GM21515 (cell line): ENCODE results near the gene ZNF292.
"Not testable (repeated sequence)": the region's sequence is repeated elsewhere in the genome, so short reads cannot be mapped to it uniquely, and the experiment has no call there.

Experiments
- ATAC-seq: cut with Tn5 transposase; IDR thresholded peaks from one replicate; pipeline ENCODE4 v1.9.1; 2021; ENCODE audit not compliant: unreplicated experiment

Gene ZNF292

DNA sequence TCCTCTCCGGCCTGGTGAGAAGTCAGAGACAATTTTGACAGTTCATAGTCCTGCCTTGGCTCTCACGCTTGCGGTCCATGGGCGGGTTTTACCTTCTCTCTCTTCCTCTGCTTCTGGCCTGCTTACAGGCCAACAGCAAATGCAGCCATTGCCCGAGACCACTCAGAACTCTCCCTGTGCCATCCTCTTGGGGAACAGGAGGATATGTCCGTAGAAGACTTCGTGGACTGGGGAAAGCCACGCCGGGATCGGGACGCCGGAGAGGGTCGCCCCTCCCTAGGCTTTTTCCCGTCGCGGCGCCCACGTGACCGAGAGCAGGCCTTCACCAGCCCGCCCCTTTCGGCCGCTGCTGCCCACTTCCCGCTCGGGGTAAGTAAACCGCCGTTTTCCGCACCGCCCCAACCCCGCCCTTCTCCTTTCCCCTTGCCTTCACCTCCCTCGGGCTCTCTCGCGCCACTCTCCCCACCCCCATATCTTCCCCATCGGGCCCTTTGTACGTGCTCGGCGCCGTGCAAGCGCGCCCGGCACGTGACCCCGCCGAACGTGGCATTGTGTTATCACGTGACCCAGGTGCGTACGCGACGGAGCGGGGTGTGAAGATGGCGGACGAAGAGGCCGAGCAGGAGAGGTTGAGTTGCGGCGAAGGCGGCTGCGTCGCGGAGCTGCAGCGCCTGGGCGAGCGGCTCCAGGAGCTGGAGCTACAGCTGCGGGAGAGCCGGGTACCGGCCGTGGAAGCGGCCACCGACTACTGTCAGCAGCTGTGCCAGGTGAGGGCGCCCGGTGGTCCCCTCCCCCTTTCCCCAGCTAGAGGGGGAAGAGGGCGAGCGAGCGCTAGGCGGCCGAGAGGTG is at the start of gene ZNF292:
TSS of gene ZNF292 (plus strand) at position 573 of the 849 bp plus-strand sequence. CDS start at position 600, 27 bp downstream.
- peak; percentile 77 for ATAC-seq

DNA sequence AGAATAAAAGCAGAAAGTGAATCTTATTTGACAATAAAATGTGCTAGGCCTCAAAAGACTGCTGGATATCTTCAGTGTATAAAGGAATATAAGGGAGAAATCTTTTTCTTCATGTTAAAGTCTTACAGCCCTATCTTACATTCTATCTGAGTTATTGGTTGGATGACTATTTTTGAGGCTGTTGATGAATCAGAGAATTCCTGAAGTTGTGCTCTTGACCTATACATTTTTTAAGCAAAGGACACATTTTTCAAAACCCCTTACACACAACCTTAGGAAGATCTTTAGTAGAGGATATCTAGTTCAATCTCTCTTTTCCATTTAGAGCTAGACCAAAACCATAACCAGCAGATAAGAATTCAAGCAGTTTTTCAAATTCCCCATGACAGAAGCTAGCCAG is 49.5 kb upstream of the ZNF292 start:
- no peak for ATAC-seq

DNA sequence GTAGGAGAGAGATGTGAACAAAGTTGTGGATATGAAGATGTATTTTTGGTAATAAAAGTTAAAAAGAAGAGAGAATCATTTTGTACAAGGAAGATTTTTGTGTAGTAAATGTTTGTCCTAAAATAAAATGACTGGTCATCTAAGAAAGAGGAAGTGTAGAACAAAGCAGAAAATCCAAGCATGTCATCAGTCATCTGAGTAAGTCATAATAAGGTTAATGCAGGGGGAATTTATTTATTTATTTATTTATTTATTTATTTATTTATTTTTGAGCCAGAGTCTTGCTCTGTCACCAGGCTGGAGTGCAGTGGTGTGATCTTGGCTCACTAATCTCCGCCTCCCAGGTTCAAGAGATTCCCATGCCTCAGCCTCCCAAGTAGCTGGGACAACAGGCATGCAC is 44.7 kb upstream of the ZNF292 start:
- ATAC-seq: no peak

DNA sequence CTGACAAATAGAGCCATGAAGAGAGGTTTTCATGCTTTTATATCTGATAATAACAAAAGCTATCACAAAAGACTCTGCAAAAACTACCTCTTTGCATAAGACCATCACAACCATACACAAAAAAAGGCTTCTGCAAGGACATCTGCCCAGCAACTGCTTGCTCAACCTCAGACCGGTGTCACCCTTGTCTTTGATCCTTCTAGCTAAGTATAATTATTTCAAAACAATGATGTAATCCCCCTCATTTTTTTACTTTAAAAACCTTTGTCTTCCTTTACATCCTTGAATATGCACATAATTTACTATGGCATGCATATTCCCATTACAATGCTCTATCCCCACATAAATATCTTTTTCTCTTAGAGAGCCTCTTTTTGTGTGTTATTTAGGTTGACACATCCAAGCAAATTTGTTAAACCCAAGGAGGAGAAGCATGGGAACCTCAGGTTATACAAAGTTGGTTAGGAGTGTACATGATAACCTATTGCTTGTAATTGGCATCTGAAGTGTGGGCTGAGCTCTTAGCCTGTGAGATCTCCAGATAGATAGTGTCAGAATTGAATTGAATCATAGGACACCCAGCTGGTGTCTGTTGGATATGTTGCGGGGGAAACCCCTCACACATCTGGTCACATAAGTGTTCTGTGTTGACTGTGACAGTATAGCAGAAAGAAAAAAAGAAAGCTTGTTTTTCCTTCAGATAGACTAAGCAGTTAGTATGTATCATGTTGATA is 39.8 kb upstream of the ZNF292 start:
- ATAC-seq: peak; percentile 83

DNA sequence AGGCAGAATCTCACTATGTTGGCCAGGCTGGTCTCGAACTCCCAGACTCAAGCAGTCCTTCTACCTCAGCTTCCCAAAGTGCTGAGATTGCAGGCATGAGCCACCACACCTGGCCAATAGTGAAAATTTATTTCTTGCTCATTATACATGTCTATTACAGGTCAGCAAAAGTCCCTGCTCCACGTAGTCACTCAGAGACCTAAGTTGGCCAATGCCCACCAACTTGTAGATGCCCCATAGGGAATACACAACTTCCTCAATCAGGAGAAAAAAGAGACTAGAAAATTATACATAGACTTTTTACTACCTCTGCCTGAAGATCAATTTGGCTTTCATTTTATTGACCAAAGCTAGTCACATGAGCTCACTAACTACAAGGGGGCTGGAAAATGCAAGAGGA is 38.4 kb upstream of the ZNF292 start:
- ATAC-seq: no peak

DNA sequence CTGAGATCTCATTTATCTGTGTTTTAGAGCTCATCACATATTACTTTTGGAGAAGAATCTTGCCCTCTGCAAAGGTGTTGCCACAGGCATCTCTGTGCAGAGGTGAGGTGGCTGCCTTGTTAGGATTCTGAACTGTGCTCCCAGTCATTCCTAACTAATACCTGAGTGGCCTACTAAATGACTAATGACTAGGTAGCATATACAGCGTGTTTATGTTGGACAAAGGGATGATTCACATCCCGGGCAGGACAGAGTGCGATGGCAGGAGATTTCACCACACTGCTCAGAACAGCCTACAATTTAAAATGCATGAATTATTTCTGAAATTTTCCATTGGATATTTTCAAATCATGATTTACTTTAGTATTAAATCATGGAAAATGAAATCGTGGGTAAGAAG is 37.3 kb upstream of the ZNF292 start:
- ATAC-seq: no peak

DNA sequence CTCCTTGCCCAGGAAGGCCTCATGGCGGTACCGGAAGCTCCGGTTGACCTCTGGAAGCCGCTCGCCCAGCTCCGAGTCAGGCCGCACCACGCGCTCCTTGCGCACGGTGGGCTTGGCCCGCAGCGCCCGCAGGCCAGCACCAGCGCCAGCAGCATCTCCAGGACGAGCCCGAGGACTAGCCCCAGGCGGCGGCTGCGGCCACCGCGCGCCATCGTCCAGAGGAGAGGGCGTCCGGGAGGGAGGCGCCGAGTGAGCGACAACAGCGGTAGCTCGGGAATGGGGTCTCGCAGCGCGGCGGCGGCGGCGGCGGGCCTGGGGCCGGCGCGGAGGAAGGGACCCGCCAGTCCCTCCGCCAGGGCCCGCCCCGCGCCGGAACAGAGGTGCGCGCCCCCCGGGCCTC is 32.9 kb upstream of the ZNF292 start:
- ATAC-seq: no peak

DNA sequence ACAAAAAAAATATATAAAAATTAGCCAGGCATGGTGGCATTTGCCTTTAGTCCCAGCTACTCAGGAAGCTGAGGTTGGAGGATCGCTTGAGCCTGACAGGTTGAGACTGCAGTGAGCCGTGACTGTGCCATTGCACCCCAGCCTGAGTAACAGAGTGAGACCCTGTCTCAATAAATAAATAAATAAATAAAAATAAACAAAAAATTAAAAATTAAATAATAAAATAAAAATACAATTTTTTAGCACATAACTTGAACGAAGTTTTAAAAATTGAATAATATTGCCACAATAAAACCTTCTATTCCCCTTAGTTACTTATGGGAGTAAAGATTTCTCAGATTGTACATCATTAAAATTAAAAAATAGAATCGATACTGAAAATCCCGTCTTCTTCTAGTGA is 31.3 kb upstream of the ZNF292 start:
- no peak for ATAC-seq

DNA sequence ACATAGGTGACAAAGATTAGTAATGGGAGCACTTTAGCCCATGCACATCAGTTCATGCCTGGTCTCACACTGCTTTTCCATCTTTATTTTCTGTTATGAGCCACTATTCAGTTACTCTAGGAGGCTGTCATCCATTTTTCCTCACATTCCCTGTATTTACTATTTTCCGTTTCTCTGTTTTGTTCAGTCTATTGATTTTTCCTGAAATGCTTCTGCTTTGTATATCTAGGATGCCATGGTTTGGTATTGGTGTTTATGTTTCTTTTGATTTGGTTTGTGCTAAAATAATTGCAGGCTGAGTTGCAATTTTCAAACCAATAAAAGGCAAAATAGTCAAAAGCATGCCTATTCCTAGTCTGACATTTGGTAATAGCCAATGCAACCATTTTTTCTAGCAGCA is 28.9 kb upstream of the ZNF292 start:
- no peak for ATAC-seq

DNA sequence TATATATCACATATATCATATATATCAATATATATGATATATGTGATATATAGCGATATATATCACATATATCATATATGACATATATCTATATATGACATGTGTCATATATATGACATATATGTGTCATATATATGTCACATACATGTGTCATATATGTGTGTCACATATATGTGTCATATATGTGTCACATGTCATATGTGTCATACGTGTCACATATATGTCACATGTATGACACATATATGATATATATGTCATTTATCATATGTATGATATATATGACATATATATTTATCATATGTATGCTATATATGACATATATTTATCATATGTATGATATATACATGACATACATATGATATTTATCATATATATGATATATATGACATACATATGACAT is 27.6 kb upstream of the ZNF292 start:
- ATAC-seq: no peak

DNA sequence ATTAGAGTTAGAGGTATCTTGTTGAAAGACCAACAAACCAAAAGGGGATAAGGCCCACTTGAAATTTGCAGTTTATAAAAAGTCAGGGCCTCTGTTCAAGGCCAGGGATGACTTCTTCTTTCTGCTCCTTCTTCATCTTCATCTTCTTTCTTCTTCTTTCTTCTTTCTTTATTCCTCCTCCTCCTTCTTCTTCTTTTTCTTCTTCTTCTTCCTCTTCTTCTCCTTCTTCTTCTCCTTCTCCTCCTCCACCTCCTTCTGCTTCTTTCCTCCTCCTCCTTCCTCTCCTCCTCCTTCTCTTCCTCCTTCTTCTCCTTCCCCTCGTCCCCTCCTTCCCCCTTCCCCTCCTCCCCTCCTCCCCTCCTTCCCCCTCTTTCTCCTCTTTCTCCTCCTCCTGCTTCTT is 18.4 kb upstream of the ZNF292 start:
- ATAC-seq: no peak

DNA sequence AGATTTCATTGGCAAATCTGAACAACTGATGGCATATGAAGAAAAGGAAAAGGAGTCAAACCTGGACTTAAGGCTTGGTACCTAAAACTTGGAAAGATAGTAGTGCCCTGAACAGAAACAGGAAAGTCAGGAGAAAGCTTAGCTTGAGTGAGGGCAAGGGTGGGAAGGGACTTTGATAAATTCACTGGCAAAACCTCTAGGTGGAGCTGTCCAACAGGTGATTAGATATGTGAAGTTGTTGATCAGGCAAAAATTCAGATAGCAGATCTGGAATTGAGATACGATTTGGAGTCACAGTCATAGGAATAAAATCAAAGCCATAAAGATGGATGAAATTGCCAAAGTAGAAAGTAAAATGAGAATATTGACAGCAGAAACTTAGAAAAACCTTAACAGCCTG is 16.1 kb upstream of the ZNF292 start:
- peak; percentile 56 for ATAC-seq

DNA sequence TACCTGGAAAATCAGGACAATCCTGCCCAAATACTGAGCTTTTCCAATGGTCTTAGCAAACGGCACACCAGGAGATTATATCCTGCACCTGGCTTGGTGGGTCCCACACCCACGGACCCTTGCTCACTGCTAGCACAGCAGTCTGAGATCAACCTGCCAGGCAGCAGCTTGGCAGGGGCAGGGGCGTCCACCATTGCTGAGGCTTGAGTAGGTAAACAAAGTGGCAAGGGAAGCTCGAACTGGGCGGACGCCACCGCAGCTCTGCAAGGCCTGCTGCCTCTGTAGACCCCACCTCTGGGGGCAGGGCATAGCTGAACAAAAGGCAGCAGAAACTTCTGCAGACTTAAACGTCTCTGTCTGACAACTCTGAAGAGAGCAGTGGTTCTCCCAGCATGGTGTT is 15.4 kb upstream of the ZNF292 start:
- not testable (repeated sequence) for ATAC-seq

DNA sequence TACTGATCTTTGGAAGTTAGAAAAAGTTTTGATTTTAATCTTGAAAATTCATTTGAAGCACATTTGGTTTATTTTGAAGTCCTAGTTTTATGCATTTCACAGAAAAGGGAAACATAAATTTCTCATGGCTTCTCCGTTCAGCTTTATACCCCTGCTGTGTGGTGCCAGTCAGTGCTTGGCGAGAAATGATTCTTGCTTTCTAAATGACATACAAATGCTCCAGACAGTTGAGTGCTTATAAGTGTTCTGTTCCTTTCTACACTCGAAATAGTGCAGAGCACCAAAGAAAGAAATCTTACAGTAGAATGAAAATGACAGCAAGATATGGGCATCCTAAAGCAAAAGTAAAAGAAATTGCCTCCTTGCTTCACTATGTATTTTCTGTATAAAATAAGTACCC is 9.0 kb upstream of the ZNF292 start:
- peak; percentile 58 for ATAC-seq

DNA sequence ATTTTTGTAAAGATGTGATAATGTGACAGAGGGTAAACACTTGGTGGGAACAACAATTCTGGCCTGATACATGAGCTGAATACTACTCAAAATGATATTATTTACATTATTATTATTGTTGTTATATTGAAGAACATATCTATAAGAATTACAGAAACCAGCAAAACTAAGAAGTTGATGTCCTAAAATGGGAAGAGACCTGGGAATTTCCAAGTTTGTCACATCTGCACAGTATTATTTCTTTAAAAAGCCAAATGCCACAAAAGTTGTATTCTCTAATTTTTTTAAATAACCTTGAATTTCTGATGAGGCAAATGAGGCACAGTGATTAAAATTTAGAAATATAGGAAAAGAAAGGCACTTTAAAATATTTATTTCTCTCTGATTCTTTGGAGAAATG is 5.0 kb upstream of the ZNF292 start:
- ATAC-seq: no peak

DNA sequence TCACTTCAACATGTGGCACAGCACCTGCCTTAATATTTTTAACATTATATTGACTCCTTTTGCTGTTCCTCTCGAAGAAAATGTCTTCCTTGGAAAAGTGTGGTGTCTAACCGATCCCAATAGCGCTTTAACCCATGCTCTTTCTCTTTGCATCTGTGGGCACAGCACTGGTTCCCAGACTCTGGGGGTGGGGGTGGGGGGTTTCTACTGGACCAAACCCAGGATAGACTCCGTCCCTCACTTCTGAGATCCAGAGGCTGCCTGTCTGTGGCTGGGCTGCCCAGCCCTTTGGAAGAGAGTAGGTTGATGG is 3.9 kb upstream of the ZNF292 start:
- ATAC-seq: no peak

DNA sequence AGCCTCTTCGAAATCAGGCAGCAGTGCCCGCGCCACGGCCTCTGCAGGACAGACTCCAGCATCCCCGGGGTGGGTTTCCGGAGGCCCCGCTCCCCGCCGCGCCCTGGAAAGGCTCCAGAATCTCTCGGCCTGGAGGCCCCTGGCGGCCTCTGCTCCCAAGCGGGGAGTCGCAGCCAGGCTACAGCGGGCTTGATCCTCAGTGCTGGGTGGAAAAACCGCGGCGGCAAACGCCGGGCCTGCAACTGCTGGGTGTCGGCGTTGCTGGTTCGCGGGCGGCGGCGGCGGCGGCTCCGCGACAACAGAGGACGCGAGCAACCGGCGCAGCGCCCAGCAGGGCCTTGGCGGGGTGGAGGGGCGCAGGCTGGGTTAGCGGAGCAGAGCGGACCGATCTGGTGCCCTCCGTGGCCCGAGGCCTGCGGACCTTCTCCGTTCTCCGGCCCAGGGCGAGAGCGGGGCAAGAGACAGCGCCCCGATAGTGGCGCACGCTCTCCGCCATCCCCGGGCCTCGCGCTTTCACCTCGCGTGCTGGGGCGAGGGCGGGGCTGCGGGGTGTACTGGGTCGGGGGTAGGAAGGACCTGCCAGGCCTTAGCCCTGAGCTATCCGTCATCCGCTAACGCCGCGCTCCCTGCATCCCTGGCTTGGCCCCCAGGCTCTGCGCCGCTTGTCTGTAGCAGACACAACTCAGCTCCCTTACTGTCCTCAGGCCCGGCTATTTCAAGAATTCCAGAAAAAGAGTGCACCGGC is 3.4 kb upstream of the ZNF292 start:
- ATAC-seq: peak; percentile 34

DNA sequence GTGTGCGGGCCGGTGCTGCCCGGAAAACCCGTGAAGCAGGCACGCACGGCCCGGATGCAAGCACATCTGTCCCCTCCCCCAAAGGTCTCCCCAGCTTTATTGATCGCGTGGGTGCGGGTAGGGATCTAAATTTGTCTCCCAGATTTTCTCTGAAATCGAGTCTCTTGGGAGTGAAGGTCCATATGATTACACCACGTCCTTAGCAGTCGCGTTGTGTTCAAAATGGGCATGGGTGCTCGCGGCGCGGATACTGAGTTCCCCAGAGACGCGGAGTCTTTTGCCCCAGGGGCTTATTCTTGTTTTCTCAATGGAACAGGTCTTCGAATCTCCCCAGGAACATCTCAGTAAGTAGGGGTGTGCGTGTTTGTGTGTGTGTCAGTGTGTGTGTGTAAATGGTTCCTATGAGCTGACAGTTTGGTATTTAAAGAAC is 2.8 kb upstream of the ZNF292 start:
- no peak for ATAC-seq

DNA sequence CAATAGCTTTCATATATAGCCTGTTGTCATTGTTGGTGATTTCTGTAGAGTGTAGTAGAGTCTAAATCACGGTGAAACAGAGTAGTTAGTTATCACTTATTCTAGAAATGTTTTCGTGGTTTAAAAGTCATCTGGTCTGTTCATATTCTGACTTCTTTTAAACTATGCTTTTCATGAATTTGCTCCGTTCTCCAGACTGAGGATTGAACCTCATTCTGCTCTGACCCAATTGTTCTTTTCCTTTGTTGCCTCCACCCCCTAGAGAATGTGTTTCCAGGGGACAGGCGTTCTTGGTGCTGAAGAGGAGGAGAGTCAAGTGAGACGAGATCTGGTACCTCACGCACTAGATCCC is 748 bp upstream of the ZNF292 start:
- peak; percentile 0 for ATAC-seq

DNA sequence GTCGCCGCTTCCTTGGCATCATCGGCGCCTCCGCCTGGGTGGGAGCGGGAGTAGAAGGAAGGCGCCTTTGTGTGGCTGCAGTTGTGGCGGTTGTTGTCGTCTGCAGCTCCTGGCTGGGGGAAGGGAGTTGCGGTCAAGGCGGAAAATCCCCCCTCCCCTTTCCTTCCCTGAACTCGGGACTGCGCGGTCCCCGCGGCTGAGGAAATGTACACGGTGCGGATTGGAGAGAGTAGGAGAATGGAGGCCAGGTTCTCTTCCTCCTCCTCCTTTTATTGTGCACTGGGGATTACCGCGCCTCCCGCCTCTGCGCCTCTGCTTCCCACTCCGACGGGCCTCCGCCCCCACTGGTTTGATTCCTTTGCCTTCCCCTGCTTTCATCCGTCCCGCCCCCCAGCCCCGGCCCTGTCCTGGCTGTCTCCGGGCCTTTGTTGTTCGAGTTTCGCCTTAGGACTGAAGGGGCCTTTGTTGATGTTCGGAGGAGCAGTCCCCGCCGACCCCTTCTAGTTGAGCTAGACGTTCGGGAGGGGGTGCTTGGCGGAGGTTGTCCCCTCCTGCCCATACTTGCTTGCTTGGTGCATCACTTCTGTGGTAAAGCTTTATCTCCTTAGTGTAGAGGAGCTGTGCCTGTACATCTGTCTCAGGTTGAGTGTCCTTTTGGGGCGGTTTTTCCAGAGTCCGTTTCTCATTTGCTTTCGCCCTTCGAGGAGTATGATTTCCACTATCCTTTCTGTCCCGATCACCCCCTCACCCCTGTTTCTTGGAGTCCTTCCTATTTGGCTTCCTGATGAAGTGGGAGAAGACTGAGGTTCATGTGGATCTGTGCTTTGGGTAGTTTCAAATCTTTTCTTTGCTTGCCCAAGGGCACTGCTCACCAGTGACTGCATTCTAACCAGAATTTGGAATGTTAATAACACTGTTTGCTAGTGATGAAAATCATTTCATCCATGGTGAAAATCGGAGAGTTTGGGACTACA is 764 bp downstream of the ZNF292 start:
- peak; percentile 0 for ATAC-seq

DNA sequence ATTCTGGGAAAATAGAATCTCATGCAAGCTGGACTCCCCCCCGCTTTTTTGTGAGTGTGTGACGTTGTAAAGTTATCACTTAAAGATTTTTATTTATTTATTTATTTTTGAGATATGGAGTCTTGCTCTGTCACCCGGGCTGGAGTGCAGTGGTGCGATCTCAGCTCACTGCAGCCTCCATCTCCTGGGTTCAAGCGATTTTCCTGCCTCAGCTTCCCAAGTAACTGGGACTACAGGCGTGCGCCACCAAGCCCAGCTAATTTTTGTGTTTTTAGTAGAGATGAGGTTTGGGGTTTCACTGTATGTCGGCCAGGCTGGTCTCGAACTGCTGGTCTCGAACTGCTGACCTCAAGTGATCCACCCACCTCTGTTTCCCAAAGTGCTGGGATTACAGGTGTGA is 2.2 kb downstream of the ZNF292 start:
- ATAC-seq: not testable (repeated sequence)
